OCI-LY7 (cell line): Measurements from ENCODE around the gene WDTC1. TPM values are rescaled to one million over a fixed set of nuclear protein-coding genes. Genes with fewer than 3 reads are reported as not detected.
"Not testable (repeated sequence)": the region's sequence is repeated elsewhere in the genome, so short reads cannot be mapped to it uniquely, and the experiment has no call there.

Experiments
- BruUV-seq: library from RNA; stranded (reverse); fragments of 400-500 nt; replicated peaks from 2 replicates; lab custom pipeline; 2021; lab: Mats Ljungman, UMichigan
- CTCF ChIA-PET: fragments of 300-600 bp; sonication (Branson Sonifier 250); formaldehyde crosslinking; loops from one replicate; lab custom pipeline; 2022; ENCODE audit warnings: antibody characterized with exemption; ENCODE audit not compliant: unreplicated experiment; lab: Charles Lee
- POLR2A ChIA-PET: fragments of 300-600 bp; sonication (Branson Sonifier 250); formaldehyde crosslinking; loops from one replicate; lab custom pipeline; 2022; ENCODE audit warnings: antibody characterized with exemption; lab: Charles Lee
- DNase-seq: peaks from one replicate; pipeline ENCODE4 v3.0.0-alpha.2; 2015; ENCODE audit warnings: low spot score
- H2AFZ ChIP-seq: fragments of 200-600 bp; sonication (generic), shearing (Covaris generic); 2 replicates; pipeline ENCODE4 v1.6.1; 2014; ENCODE audit warnings: mild to moderate bottlenecking, antibody characterized with exemption, low read length, moderate library complexity
- H3K27ac ChIP-seq: fragments of 200-600 bp; sonication (generic); 2 replicates; pipeline ENCODE4 v1.5.1; 2014; ENCODE audit warnings: mixed run types, low read depth, mild to moderate bottlenecking, moderate library complexity, low read length, inconsistent platforms; ENCODE audit not compliant: poor library complexity, severe bottlenecking
- H3K36me3 ChIP-seq: fragments of 200-600 bp; sonication (generic); 2 replicates; pipeline ENCODE4 v1.6.1; 2014; ENCODE audit warnings: mild to moderate bottlenecking, antibody characterized with exemption, low read length, moderate library complexity, mixed read lengths; ENCODE audit not compliant: insufficient read depth
- H3K4me1 ChIP-seq: fragments of 200-600 bp; sonication (generic); 2 replicates; pipeline ENCODE4 v1.5.1; 2014; ENCODE audit warnings: mild to moderate bottlenecking, low read length; ENCODE audit not compliant: insufficient read depth, poor library complexity, severe bottlenecking
- H3K4me2 ChIP-seq: fragments of 200-600 bp; sonication (generic); 2 replicates; pipeline ENCODE4 v1.6.1; 2014; ENCODE audit warnings: mild to moderate bottlenecking, low read length
- H3K4me3 ChIP-seq: fragments of 200-600 bp; sonication (generic); 2 replicates; pipeline ENCODE4 v1.5.1; 2014; ENCODE audit warnings: mild to moderate bottlenecking, low read depth, low read length; ENCODE audit not compliant: poor library complexity, severe bottlenecking
- H3K79me2 ChIP-seq: fragments of 200-600 bp; sonication (generic); 2 replicates; pipeline ENCODE4 v1.6.1; 2016; ENCODE audit warnings: low read depth, mild to moderate bottlenecking, low read length, moderate library complexity, mixed read lengths; ENCODE audit not compliant: insufficient read depth
- H3K9me2 ChIP-seq: fragments of 200-600 bp; sonication (generic); 2 replicates; pipeline ENCODE4 v1.6.1; 2016; ENCODE audit warnings: mild to moderate bottlenecking, low read length, mixed read lengths; ENCODE audit not compliant: insufficient read depth
- H3K9me3 ChIP-seq: fragments of 200-600 bp; sonication (generic); 2 replicates; pipeline ENCODE4 v1.6.1; 2014; ENCODE audit warnings: mild to moderate bottlenecking, mixed run types, low read length, mixed read lengths
- H4K20me1 ChIP-seq: fragments of 200-600 bp; sonication (generic); 2 replicates; pipeline ENCODE4 v1.6.1; 2014; ENCODE audit warnings: mild to moderate bottlenecking, antibody characterized with exemption, low read length, moderate library complexity, mixed read lengths; ENCODE audit not compliant: insufficient read depth
- EZH2phosphoT487 ChIP-seq: fragments of 200-600 bp; sonication (generic); IDR thresholded peaks from 2 replicates; pipeline ENCODE4 v1.6.1; 2018; ENCODE audit warnings: low read depth, borderline replicate concordance, mild to moderate bottlenecking, mixed run types, antibody characterized with exemption, low read length, moderate library complexity, mixed read lengths
- intact Hi-C: fragments of 100-400 bp; cut with micrococcal nuclease; formaldehyde crosslinking; loops from one replicate; pipeline ENCODE4 v1.10.0; 2022; ENCODE audit not compliant: unreplicated experiment
- total RNA-seq, 2 experiments: library from RNA; depleted of rRNA in 1 of 2; stranded (reverse); fragments of >200 nt in 1 of 2; shearing (Covaris generic) in 1 of 2; gene quantifications; 2 replicates each; pipeline ENCODE4 v1.2.3, GENCODE V29; 2014 to 2022
- TF ChIP-seq, protein P1 (sequence below): fragments of 200-600 bp; sonication (generic); conservative IDR thresholded peaks from 2 replicates; pipeline ENCODE4 v1.5.1; 2014; ENCODE audit warnings: mild to moderate bottlenecking, antibody characterized with exemption, low read length, moderate library complexity, mixed read lengths

WDTC1 gene
- total RNA-seq, 2 experiments from 2014 or later, result 18.2 to 27.8 TPM

DNA sequence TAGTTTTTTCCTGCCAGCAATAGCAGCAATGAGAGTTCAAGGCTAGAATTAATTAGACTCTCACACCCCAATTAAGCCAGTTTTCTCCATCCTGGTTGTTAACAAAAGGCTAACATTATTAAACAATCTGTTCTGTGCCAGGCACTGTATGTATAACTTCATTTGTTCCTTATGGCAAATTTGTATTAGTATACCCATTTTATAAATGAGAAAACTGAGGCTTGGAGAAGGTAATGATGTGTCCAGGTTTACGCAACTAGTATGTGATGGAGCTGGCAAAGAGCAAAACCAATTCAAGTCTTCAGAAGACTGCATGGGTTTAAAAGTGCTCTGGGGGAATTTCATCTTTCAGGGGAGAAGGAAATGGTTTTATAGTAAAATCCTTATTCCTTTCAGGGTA, 41.2 kb upstream of the WDTC1 start:
- Histone ChIP-seq H2AFZ (no peak overlapping the region), H3K9me3 (no peaks in the 10 kb centered on the region), H3K4me2 (no peak overlapping the region), H3K27ac (no peak overlapping the region), H3K79me2 (no peaks in the 10 kb centered on the region), H3K9me2 (no peaks in the 10 kb centered on the region), H3K4me3 (no peak overlapping the region), H4K20me1 (no peaks in the 10 kb centered on the region), H3K36me3 (no peaks in the 10 kb centered on the region), H3K4me1 (no peaks in the 10 kb centered on the region)
- ChIA-PET CTCF (no interaction called here), POLR2A (no interaction called here)
- TF ChIP-seq, protein P1, sequence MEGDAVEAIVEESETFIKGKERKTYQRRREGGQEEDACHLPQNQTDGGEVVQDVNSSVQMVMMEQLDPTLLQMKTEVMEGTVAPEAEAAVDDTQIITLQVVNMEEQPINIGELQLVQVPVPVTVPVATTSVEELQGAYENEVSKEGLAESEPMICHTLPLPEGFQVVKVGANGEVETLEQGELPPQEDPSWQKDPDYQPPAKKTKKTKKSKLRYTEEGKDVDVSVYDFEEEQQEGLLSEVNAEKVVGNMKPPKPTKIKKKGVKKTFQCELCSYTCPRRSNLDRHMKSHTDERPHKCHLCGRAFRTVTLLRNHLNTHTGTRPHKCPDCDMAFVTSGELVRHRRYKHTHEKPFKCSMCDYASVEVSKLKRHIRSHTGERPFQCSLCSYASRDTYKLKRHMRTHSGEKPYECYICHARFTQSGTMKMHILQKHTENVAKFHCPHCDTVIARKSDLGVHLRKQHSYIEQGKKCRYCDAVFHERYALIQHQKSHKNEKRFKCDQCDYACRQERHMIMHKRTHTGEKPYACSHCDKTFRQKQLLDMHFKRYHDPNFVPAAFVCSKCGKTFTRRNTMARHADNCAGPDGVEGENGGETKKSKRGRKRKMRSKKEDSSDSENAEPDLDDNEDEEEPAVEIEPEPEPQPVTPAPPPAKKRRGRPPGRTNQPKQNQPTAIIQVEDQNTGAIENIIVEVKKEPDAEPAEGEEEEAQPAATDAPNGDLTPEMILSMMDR, result no peak
- TF ChIP-seq EZH2phosphoT487, result no peak
- DNase-seq, result no peak
- no TSS peak for BruUV-seq
- intact Hi-C loops, result no loop called here

DNA sequence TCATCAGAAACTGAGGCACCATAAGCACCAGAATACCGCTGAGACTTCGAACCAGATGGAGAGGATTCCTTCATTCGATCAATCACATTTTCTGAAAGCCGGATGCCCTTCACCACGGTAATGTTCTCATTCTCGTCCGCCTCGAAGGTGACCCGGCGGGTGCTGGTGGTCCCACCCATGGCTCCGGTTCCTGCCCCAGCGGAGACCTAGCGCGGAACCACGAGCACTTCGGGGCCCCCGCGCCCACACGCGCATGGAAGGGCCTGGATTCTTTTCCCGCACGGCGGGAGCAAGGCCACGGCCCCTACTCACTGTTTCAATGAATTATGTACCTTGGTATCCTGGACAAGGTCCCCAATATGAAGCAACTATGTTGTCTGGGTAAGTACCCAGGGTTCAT, 33.1 kb upstream of the WDTC1 start:
- Histone ChIP-seq H3K9me2 (no peaks in the 10 kb centered on the region), H3K27ac (no peak overlapping the region), H3K79me2 (no peaks in the 10 kb centered on the region), H4K20me1 (no peaks in the 10 kb centered on the region), H3K4me1 (no peaks in the 10 kb centered on the region), H3K9me3 (no peaks in the 10 kb centered on the region), H3K4me3 (no peak overlapping the region), H2AFZ (no peak overlapping the region), H3K4me2 (no peak overlapping the region), H3K36me3 (no peaks in the 10 kb centered on the region)
- TF ChIP-seq EZH2phosphoT487, result no peak
- TF ChIP-seq, protein P1, result no peak
- BruUV-seq, result no TSS peak
- intact Hi-C loops, result no loop called here
- ChIA-PET POLR2A (interaction anchor here (0.5 to 1.0 kb wide), 2 partner anchors 9 to 29 kb away, joined by 4 to 5 read pairs; no protein-coding TSS in a partner anchor), CTCF (no interaction called here)
- no peak for DNase-seq

DNA sequence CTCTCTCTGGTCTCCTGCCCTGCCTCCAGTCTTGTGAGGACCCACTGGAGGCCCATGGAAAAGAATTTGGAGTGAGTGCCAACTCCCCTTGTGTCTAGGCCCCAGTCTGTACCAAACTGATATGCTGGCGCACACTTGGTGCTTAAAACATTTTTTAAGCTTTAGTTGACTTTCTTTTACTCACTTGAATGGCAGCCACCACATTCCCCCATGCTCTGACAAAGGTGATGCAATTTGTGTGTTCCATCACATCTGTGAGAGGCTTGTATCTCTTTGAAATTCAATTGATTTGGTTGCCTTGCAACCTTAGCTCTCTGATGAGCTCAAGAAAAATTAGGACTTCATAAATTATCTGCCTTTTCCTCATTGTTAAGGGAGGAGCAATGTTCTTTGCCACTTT, 30.5 kb upstream of the WDTC1 start:
- H3K4me2 ChIP-seq, result no peak overlapping the region
- H2AFZ ChIP-seq, result no peak overlapping the region
- H3K9me3 ChIP-seq, result no peaks in the 10 kb centered on the region
- no peaks in the 10 kb centered on the region for H3K36me3 ChIP-seq
- DNase-seq, result no peak
- H3K4me3 ChIP-seq, result no peak overlapping the region
- TF ChIP-seq, protein P1, result no peak
- TF ChIP-seq EZH2phosphoT487, result no peak
- H3K79me2 ChIP-seq, result no peaks in the 10 kb centered on the region
- no peak overlapping the region for H3K27ac ChIP-seq
- no peaks in the 10 kb centered on the region for H3K9me2 ChIP-seq
- no peaks in the 10 kb centered on the region for H4K20me1 ChIP-seq
- ChIA-PET CTCF (no interaction called here), POLR2A (interaction anchor here (0.6 to 0.7 kb wide), 4 partner anchors 35 to 1232 kb away, joined by 3 to 6 read pairs (median 4); no protein-coding TSS in a partner anchor)
- H3K4me1 ChIP-seq, result no peaks in the 10 kb centered on the region
- no TSS peak for BruUV-seq
- intact Hi-C loops, result no loop called here

DNA sequence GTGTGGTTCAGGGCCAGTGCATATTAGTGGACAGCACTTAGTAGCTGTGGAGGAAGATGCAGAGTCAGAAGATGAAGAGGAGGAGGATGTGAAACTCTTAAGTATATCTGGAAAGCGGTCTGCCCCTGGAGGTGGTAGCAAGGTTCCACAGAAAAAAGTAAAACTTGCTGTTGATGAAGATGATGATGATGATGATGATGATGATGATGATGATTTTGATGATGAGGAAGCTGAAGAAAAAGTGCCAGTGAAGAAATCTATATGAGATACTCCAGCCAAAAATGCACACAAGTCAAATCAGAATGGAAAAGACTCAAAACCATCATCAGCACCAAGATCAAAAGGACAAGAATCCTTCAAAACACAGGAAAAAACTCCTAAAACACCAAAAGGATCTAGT, 27.2 kb upstream of the WDTC1 start:
- H3K27ac ChIP-seq, H3K9me2 ChIP-seq, H4K20me1 ChIP-seq, POLR2A ChIA-PET, H3K4me3 ChIP-seq, H3K4me1 ChIP-seq, H3K36me3 ChIP-seq, CTCF ChIA-PET, H3K4me2 ChIP-seq, DNase-seq, H2AFZ ChIP-seq, intact Hi-C loops, H3K9me3 ChIP-seq, BruUV-seq, H3K79me2 ChIP-seq: not testable (repeated sequence)
